OCI-LY7 (cell line): ENCODE results near the gene ZHX3. TPM values are rescaled to one million over a fixed set of nuclear protein-coding genes. Genes with fewer than 3 reads are reported as not detected.

Experiments
- BruUV-seq: library from RNA; stranded (reverse); fragments of 400-500 nt; replicated peaks from 2 replicates; lab custom pipeline; 2021; lab: Mats Ljungman, UMichigan
- CTCF ChIA-PET: fragments of 300-600 bp; sonication (Branson Sonifier 250); formaldehyde crosslinking; loops from one replicate; lab custom pipeline; 2022; ENCODE audit warnings: antibody characterized with exemption; ENCODE audit not compliant: unreplicated experiment; lab: Charles Lee
- POLR2A ChIA-PET: fragments of 300-600 bp; sonication (Branson Sonifier 250); formaldehyde crosslinking; loops from one replicate; lab custom pipeline; 2022; ENCODE audit warnings: antibody characterized with exemption; lab: Charles Lee
- DNase-seq: peaks from one replicate; pipeline ENCODE4 v3.0.0-alpha.2; 2015; ENCODE audit warnings: low spot score
- H2AFZ ChIP-seq: fragments of 200-600 bp; sonication (generic), shearing (Covaris generic); 2 replicates; pipeline ENCODE4 v1.6.1; 2014; ENCODE audit warnings: mild to moderate bottlenecking, antibody characterized with exemption, low read length, moderate library complexity
- H3K27ac ChIP-seq: fragments of 200-600 bp; sonication (generic); 2 replicates; pipeline ENCODE4 v1.5.1; 2014; ENCODE audit warnings: mixed run types, low read depth, mild to moderate bottlenecking, moderate library complexity, low read length, inconsistent platforms; ENCODE audit not compliant: poor library complexity, severe bottlenecking
- H3K36me3 ChIP-seq: fragments of 200-600 bp; sonication (generic); 2 replicates; pipeline ENCODE4 v1.6.1; 2014; ENCODE audit warnings: mild to moderate bottlenecking, antibody characterized with exemption, low read length, moderate library complexity, mixed read lengths; ENCODE audit not compliant: insufficient read depth
- H3K4me1 ChIP-seq: fragments of 200-600 bp; sonication (generic); 2 replicates; pipeline ENCODE4 v1.5.1; 2014; ENCODE audit warnings: mild to moderate bottlenecking, low read length; ENCODE audit not compliant: insufficient read depth, poor library complexity, severe bottlenecking
- H3K4me2 ChIP-seq: fragments of 200-600 bp; sonication (generic); 2 replicates; pipeline ENCODE4 v1.6.1; 2014; ENCODE audit warnings: mild to moderate bottlenecking, low read length
- H3K4me3 ChIP-seq: fragments of 200-600 bp; sonication (generic); 2 replicates; pipeline ENCODE4 v1.5.1; 2014; ENCODE audit warnings: mild to moderate bottlenecking, low read depth, low read length; ENCODE audit not compliant: poor library complexity, severe bottlenecking
- H3K79me2 ChIP-seq: fragments of 200-600 bp; sonication (generic); 2 replicates; pipeline ENCODE4 v1.6.1; 2016; ENCODE audit warnings: low read depth, mild to moderate bottlenecking, low read length, moderate library complexity, mixed read lengths; ENCODE audit not compliant: insufficient read depth
- H3K9me2 ChIP-seq: fragments of 200-600 bp; sonication (generic); 2 replicates; pipeline ENCODE4 v1.6.1; 2016; ENCODE audit warnings: mild to moderate bottlenecking, low read length, mixed read lengths; ENCODE audit not compliant: insufficient read depth
- H3K9me3 ChIP-seq: fragments of 200-600 bp; sonication (generic); 2 replicates; pipeline ENCODE4 v1.6.1; 2014; ENCODE audit warnings: mild to moderate bottlenecking, mixed run types, low read length, mixed read lengths
- H4K20me1 ChIP-seq: fragments of 200-600 bp; sonication (generic); 2 replicates; pipeline ENCODE4 v1.6.1; 2014; ENCODE audit warnings: mild to moderate bottlenecking, antibody characterized with exemption, low read length, moderate library complexity, mixed read lengths; ENCODE audit not compliant: insufficient read depth
- CTCF ChIP-seq: fragments of 200-600 bp; sonication (generic); conservative IDR thresholded peaks from 2 replicates; pipeline ENCODE4 v1.5.1; 2014; ENCODE audit warnings: mild to moderate bottlenecking, antibody characterized with exemption, low read length, moderate library complexity, mixed read lengths
- EZH2phosphoT487 ChIP-seq: fragments of 200-600 bp; sonication (generic); IDR thresholded peaks from 2 replicates; pipeline ENCODE4 v1.6.1; 2018; ENCODE audit warnings: low read depth, borderline replicate concordance, mild to moderate bottlenecking, mixed run types, antibody characterized with exemption, low read length, moderate library complexity, mixed read lengths
- intact Hi-C: fragments of 100-400 bp; cut with micrococcal nuclease; formaldehyde crosslinking; loops from one replicate; pipeline ENCODE4 v1.10.0; 2022; ENCODE audit not compliant: unreplicated experiment
- total RNA-seq, 2 experiments: library from RNA; depleted of rRNA in 1 of 2; stranded (reverse); fragments of >200 nt in 1 of 2; shearing (Covaris generic) in 1 of 2; gene quantifications; 2 replicates each; pipeline ENCODE4 v1.2.3, GENCODE V29; 2014 to 2022

ZHX3 gene
- total RNA-seq, 2 experiments from 2014 or later = 5.8 to 16.9 TPM

DNA sequence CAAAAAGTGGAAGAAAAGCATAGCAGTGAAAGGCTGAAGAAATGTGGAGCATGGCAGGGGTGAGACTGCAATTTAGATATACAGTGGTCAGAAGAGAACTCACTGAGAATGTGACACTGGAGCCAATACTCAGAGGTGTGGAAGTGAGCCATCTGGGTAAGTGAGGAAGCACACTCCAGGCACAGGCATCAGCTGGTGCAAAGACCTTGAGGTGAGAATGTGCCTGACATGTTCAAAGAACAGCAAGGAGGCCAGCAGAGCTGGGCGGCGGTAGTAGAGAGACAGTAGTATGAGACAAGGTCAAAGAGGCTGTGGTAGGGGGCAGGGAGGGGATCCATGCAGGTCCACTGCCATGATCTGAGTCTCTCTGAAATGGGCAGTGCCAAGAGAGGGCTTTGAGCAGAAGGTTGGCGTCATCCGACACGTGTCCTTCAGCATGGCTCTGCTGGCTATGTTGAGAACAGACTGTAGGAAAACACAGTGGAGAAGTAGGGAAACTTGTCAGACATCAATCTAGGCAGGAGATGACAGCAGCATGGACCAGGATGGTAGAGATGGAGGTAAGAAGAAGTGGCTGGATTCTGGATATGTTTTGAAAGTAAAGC, 95.8 kb downstream of the ZHX3 start:
- H3K4me1 ChIP-seq = no peaks in the 10 kb centered on the region
- ChIA-PET CTCF (interaction anchor here (0.6 kb wide), 1 partner anchor 21 kb away, joined by 3 read pairs; no protein-coding TSS in a partner anchor), POLR2A (no interaction called here)
- no peaks in the 10 kb centered on the region for H3K9me2 ChIP-seq
- H3K36me3 ChIP-seq = no peaks in the 10 kb centered on the region
- intact Hi-C loops = no loop called here
- no peaks in the 10 kb centered on the region for H3K9me3 ChIP-seq
- no peak overlapping the region for H3K27ac ChIP-seq
- TF ChIP-seq EZH2phosphoT487 (no peak), CTCF (no peak)
- H3K79me2 ChIP-seq = no peaks in the 10 kb centered on the region
- H3K4me2 ChIP-seq = no peak overlapping the region
- no peak overlapping the region for H3K4me3 ChIP-seq
- H2AFZ ChIP-seq = no peak overlapping the region
- no TSS peak for BruUV-seq
- DNase-seq = no peak
- no peaks in the 10 kb centered on the region for H4K20me1 ChIP-seq

GRCh38 chr20:41219824-41220223, 97.7 kb downstream of the ZHX3 start:
- Histone ChIP-seq H4K20me1 (no peaks in the 10 kb centered on the region), H3K9me2 (no peaks in the 10 kb centered on the region), H2AFZ (no peak overlapping the region), H3K27ac (no peak overlapping the region), H3K79me2 (no peaks in the 10 kb centered on the region), H3K4me2 (no peak overlapping the region), H3K4me3 (no peak overlapping the region), H3K4me1 (no peaks in the 10 kb centered on the region), H3K9me3 (no peaks in the 10 kb centered on the region), H3K36me3 (no peaks in the 10 kb centered on the region)
- BruUV-seq = no TSS peak
- ChIA-PET CTCF (interaction anchor here (0.6 kb wide), 1 partner anchor 139 kb away, joined by 3 read pairs; no protein-coding TSS in a partner anchor), POLR2A (interaction anchor here (0.9 kb wide), 1 partner anchor 14 kb away, joined by 4 read pairs; no protein-coding TSS in a partner anchor)
- no peak for DNase-seq
- intact Hi-C loops = no loop called here
- TF ChIP-seq CTCF (no peak), EZH2phosphoT487 (no peak)

DNA sequence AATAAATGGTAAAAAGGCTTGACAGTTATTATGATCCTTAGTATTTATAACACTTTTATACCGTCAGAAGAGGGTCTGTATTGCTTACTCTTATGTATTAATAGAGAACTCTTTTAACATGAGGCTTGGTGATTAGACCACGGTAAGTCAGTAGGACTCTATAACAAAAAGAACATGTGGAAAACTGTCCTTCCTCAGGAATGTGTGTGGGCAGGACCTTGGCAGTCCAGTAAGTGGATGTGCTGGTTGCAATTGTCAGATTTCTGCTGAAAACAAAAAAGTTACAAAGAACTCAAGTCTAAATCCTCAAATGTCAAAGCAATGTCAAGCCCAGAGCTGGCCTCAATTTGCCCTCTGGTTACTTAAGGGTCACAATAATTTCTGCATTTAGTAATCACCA, 99.1 kb downstream of the ZHX3 start:
- ChIA-PET POLR2A (no interaction called here), CTCF (no interaction called here)
- Histone ChIP-seq H3K4me3 (no peak overlapping the region), H4K20me1 (no peaks in the 10 kb centered on the region), H2AFZ (no peak overlapping the region), H3K9me2 (no peaks in the 10 kb centered on the region), H3K27ac (no peak overlapping the region), H3K9me3 (no peaks in the 10 kb centered on the region), H3K4me2 (no peak overlapping the region), H3K4me1 (no peaks in the 10 kb centered on the region), H3K36me3 (no peaks in the 10 kb centered on the region), H3K79me2 (no peaks in the 10 kb centered on the region)
- no peak for DNase-seq
- BruUV-seq = no TSS peak
- no peak for TF ChIP-seq EZH2phosphoT487
- no peak for TF ChIP-seq CTCF
- intact Hi-C loops = no loop called here
